ENCODE data around the gene POU2F1.

Gene POU2F1

DNA sequence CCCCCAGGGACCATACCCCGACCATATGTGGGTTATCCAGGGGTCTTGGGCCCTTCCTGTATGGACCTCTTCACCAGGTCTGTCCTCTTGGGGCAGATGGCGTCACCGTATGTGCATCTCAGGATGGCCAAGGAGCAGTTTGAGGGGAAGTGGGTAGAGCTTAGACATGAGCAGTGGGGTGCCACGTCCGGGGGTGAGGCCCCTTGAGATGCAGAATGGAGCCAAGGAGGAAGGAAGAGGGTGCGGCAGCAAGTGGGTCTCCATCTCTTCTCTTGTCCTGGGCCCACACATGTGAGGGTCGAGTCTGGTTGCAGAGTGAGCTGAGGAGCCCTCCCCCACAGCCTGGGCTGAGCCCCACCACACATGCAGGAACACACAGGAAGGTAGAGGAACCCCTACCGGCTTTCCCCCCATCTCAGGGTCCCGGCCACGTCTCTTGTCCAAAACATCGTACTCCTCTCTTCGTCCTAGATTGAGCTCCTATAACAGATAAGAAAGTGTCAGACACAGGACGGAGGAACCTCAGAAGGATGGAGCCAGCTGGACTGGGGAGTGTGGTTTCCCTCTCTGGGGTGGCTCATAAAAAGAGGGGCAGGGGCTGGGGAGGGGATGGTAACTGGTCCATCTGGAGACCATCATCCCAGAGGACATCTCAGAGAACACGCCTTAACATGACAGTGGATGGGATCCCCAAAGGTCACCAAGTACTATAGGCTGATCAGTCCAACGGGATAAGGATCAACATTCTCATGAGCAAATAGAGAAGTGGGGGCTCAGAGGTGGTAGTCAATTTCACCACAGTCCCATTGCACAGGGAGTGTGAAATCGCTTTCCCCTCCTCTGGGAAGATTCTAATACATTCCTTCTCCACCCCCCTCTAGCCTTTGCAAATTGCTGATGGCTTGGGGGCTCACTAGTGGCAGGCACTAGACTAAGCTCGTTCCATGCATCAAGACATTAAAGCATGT lies 217.8 kb downstream of the POU2F1 start:
- TF ChIP-seq GLIS1 (tag by site-specific recombination; IDR thresholded peaks at IDR 0.05) (no peak), EGR2 (tag by site-specific recombination; IDR thresholded peaks at IDR 0.05; ENCODE audit: low read depth) (no peak), ZNF600 (tag by site-specific recombination; IDR thresholded peaks at IDR 0.05) (no peak), ZNF404 (tag by site-specific recombination; IDR thresholded peaks at IDR 0.05) (no peak), HOXA7 (CRISPR knock-in tag; IDR thresholded peaks at IDR 0.05; ENCODE audit: borderline replicate concordance) (no peak), ZNF214 (tag by site-specific recombination; IDR thresholded peaks at IDR 0.05; ENCODE audit: borderline replicate concordance) (no peak), ZNF223 (tag by site-specific recombination; IDR thresholded peaks at IDR 0.05) (no peak), ZNF558 (tag by site-specific recombination; IDR thresholded peaks at IDR 0.05) (no peak), SP2 (tag by site-specific recombination; IDR thresholded peaks at IDR 0.05) (no peak), ZNF792 (tag by site-specific recombination; IDR thresholded peaks at IDR 0.05) (no peak), YY1 (tag by site-specific recombination; IDR thresholded peaks at IDR 0.05) (no peak)
- TF ChIP-seq, protein P1, sequence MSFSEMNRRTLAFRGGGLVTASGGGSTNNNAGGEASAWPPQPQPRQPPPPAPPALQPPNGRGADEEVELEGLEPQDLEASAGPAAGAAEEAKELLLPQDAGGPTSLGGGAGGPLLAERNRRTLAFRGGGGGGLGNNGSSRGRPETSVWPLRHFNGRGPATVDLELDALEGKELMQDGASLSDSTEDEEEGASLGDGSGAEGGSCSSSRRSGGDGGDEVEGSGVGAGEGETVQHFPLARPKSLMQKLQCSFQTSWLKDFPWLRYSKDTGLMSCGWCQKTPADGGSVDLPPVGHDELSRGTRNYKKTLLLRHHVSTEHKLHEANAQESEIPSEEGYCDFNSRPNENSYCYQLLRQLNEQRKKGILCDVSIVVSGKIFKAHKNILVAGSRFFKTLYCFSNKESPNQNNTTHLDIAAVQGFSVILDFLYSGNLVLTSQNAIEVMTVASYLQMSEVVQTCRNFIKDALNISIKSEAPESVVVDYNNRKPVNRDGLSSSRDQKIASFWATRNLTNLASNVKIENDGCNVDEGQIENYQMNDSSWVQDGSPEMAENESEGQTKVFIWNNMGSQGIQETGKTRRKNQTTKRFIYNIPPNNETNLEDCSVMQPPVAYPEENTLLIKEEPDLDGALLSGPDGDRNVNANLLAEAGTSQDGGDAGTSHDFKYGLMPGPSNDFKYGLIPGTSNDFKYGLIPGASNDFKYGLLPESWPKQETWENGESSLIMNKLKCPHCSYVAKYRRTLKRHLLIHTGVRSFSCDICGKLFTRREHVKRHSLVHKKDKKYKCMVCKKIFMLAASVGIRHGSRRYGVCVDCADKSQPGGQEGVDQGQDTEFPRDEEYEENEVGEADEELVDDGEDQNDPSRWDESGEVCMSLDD (tag by site-specific recombination; IDR thresholded peaks at IDR 0.05): no peak
- TF ChIP-seq, protein P2, sequence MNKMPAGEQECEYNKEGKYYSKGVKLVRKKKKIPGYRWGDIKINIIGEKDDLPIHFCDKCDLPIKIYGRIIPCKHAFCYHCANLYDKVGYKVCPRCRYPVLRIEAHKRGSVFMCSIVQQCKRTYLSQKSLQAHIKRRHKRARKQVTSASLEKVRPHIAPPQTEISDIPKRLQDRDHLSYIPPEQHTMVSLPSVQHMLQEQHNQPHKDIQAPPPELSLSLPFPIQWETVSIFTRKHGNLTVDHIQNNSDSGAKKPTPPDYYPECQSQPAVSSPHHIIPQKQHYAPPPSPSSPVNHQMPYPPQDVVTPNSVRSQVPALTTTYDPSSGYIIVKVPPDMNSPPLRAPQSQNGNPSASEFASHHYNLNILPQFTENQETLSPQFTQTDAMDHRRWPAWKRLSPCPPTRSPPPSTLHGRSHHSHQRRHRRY (tag by site-specific recombination; IDR thresholded peaks at IDR 0.05): no peak
- H3K4me3 ChIP-seq (ENCODE audit: low read depth, low read length): no peak overlapping the region
- no peak overlapping the region for H3K27ac ChIP-seq (ENCODE audit: extremely low read depth, low read depth, low read length)
- H3K9me3 ChIP-seq (ENCODE audit: control insufficient read depth, insufficient read depth, low read depth, low read length): no peaks in the 10 kb centered on the region
- H3K36me3 ChIP-seq (ENCODE audit: control insufficient read depth in 2 of 2, insufficient read depth in 1 of 2, low read length in 2 of 2): no peaks in the 10 kb centered on the region
- H3K4me1 ChIP-seq (ENCODE audit: control insufficient read depth, insufficient read depth, low read length): no peaks in the 10 kb centered on the region
- ChIA-PET POLR2A (interaction anchor here (0.6 to 1.3 kb wide), 3 partner anchors 31 to 218 kb away, joined by 3 to 4 read pairs (median 3); partner anchors contain the start of gene POU2F1), CTCF (interaction anchor here (0.5 to 2.3 kb wide), 8 partner anchors 37 to 372 kb away, joined by 3 to 9 read pairs (median 4); no protein-coding TSS in a partner anchor)

DNA sequence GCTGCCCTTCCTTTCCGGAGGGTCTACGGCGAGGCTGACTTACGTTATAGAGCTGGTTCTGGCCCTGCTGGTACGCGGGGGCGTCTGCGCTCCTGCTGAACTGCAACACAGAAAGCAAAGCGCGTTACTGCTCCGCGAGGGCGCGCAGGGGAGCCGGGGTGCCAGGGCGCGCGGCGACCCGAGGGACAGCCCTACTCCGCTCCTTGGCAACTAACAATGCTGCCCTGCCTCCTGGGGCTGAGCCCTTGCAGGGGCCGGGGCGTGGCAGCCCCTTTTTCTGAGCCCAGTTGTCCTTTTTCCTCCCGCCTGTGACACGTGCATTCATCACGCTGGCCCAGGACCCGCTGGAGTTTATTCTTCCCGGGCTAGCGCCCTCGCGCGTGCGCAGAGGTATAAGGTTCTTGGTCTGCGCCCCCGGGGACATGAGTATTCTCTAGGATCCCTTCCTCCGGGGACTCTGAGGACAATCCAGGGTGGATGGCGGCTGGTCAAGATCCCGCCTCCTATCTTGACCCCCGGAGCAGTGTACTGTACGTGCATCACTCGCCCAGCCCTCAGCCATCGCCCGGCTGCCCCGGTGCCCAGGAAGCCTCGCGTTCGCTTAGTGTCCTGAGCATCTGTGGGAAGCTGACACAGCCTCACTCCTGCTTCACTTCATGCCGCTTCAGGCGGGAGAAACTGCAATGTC lies 218.8 kb downstream of the POU2F1 start:
- Histone ChIP-seq H3K9me3 (ENCODE audit: control insufficient read depth, insufficient read depth, low read depth, low read length) (no peaks in the 10 kb centered on the region), H3K4me3 (ENCODE audit: low read depth, low read length) (peak overlapping the region; percentile 32), H3K36me3 (ENCODE audit: control insufficient read depth in 2 of 2, insufficient read depth in 1 of 2, low read length in 2 of 2) (no peaks in the 10 kb centered on the region), H3K4me1 (ENCODE audit: control insufficient read depth, insufficient read depth, low read length) (no peaks in the 10 kb centered on the region), H3K27ac (ENCODE audit: extremely low read depth, low read depth, low read length) (no peak overlapping the region)
- POLR2A ChIA-PET: interaction anchor here (0.6 to 1.3 kb wide), 2 partner anchors 30 to 219 kb away, joined by 3 to 4 read pairs; partner anchors contain the start of gene POU2F1
- peak; percentile 52; the same call in 1 of the 2 replicates for TF ChIP-seq ZBTB20 (tag by site-specific recombination; IDR thresholded peaks at IDR 0.05)
- no peak for TF ChIP-seq ZNF560 (tag by site-specific recombination; IDR thresholded peaks at IDR 0.05; ENCODE audit: borderline replicate concordance)
- TF ChIP-seq, protein P3, sequence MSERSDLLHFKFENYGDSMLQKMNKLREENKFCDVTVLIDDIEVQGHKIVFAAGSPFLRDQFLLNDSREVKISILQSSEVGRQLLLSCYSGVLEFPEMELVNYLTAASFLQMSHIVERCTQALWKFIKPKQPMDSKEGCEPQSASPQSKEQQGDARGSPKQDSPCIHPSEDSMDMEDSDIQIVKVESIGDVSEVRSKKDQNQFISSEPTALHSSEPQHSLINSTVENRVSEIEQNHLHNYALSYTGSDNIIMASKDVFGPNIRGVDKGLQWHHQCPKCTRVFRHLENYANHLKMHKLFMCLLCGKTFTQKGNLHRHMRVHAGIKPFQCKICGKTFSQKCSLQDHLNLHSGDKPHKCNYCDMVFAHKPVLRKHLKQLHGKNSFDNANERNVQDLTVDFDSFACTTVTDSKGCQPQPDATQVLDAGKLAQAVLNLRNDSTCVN (tag by site-specific recombination; optimal IDR thresholded peaks at IDR 0.05): peak; percentile 50
- CTCF ChIA-PET: interaction anchor here (0.6 to 5.6 kb wide), 5 partner anchors 66 to 171 kb away, joined by 3 to 41 read pairs (median 4); no protein-coding TSS in a partner anchor

Data from HEK293 (cell line).